ENCODE data around the gene GRIA2. TPM values are rescaled to one million over a fixed set of nuclear protein-coding genes. Genes with fewer than 3 reads are reported as not detected.
A peak's percentile ranks its signal among the peaks of the same experiment; 100 is the strongest.

The GRIA2 gene
- total and polyA plus RNA-seq, 7 donors: 0.09 to 3.0 (median 0.12) TPM; not detected in 3

DNA sequence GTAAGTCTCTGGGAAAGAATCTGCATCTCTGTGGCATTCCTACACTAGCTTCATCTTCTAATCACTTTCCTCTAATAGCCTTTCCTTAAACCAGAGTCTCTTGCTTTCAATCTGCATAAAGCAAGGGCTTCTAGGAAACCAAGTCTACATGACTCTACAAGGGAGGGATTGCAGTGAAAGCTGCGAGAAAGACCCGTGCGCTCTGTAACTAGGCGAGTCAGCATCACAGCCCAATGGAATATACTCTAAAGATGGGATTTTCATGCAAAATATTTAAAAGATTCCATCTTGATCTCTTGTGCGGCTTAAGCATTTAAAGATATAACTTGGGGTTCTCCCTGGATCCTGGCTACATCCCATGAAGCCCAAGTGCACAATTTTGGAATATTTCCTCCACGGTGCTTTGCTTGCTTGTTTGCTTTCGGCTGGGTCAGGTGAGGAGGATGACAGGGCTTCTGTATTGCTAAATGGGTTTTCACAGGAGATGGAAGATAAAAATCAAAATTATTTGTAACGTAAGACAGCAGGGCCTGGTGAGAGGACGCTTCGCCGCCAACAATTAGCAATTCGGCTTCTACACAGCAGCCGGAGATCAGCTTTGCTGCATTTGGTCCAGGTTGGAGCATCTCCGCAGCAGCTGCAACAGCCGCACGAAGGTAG is 687 bp upstream of the GRIA2 start:
- no peaks in the 10 kb centered on the region for H3K36me3 ChIP-seq (ENCODE audit: insufficient read depth in 1 of 2, low read depth in 1 of 2)
- no peak for ATAC-seq
- DNase-seq: no peak
- peaks cover 4 to 57% (median 16%) of the 10 kb centered on the region in 3 donors for H3K27me3 ChIP-seq (ENCODE audit: insufficient read depth in 3 of 3, low read length in 2 of 3)
- TF ChIP-seq, protein P1, sequence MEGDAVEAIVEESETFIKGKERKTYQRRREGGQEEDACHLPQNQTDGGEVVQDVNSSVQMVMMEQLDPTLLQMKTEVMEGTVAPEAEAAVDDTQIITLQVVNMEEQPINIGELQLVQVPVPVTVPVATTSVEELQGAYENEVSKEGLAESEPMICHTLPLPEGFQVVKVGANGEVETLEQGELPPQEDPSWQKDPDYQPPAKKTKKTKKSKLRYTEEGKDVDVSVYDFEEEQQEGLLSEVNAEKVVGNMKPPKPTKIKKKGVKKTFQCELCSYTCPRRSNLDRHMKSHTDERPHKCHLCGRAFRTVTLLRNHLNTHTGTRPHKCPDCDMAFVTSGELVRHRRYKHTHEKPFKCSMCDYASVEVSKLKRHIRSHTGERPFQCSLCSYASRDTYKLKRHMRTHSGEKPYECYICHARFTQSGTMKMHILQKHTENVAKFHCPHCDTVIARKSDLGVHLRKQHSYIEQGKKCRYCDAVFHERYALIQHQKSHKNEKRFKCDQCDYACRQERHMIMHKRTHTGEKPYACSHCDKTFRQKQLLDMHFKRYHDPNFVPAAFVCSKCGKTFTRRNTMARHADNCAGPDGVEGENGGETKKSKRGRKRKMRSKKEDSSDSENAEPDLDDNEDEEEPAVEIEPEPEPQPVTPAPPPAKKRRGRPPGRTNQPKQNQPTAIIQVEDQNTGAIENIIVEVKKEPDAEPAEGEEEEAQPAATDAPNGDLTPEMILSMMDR (IDR thresholded peaks at IDR 0.05): no peak
- intact Hi-C loops (cut with DNase I): loop anchor here in 1 of 2 donors (10.0 kb wide), 1 partner anchor 755 kb away; no protein-coding TSS in a partner anchor
- no peaks in the 10 kb centered on the region for H3K9me3 ChIP-seq
- no peak overlapping the region for H3K27ac ChIP-seq
- peaks cover 13% of the 10 kb centered on the region for H3K4me1 ChIP-seq
- WGBS, 3 donors: 12 to 17% (median 13%) methylated on average over 16 of the region's 16 CpGs
- peak overlapping the region; percentile 43 for H3K4me3 ChIP-seq

- WGBS, 3 donors: 6 to 8% (median 6%) methylated on average over 24 of the region's 24 CpGs
- Histone ChIP-seq H3K27ac (no peak overlapping the region), H3K9me3 (no peaks in the 10 kb centered on the region), H3K27me3 (ENCODE audit: insufficient read depth in 3 of 3, low read length in 2 of 3) (peaks cover 4 to 63% (median 16%) of the 10 kb centered on the region in 3 donors), H3K36me3 (ENCODE audit: insufficient read depth in 1 of 2, low read depth in 1 of 2) (no peaks in the 10 kb centered on the region), H3K4me1 (peaks cover 13% of the 10 kb centered on the region), H3K4me3 (no peak overlapping the region)
- TF ChIP-seq, protein P1 (IDR thresholded peaks at IDR 0.05): no peak
- ATAC-seq: no peak
- intact Hi-C loops (cut with DNase I): no loop called here
- no peak for DNase-seq
Observed at GRCh38 chr4:157221426-157221894, 932 bp downstream of the GRIA2 start.

DNA sequence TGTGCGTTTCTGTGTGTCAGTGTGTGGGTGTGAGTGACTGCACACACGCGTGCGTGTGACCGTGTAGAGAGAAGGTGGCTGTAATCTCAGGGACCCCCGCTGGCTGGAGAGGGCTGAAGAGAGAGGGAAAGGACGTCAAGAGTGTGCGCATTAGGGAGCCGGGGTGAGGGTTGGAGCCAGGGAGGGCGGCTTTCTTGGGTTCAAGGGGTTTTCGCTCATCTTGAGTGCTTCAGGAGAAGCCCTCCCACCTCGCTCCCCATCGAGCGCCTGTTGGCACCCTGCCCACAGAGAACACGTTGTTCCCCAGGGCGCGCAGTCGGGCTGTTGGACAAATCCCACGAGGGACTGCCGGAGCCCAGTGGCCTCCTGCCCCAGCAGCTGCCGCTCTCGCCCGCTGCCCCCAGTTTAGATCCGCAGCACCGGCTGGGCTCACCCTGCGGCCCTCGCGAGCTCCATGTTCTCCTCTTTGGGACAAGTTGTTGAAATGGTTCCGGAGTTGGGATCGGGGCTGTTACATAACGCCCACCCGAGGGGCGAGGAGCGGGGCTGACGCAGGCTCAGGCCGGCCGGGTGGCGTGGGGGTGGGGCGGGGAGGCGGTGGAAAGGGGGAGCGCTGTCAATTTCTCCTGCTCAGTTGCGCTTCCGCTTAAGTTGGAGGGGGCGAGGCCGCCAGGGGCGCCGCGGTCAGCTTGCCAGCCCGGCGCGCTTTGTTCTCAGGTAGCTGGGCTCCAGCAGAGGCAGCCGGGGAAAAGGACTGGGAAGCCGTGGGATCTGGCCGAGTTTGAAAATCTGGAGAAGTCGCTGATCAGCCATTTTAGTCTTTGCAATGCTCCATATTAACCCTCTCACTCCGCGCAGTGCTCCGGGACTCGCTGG is 1.6 kb downstream of the GRIA2 start:
- Histone ChIP-seq H3K36me3 (ENCODE audit: insufficient read depth in 1 of 2, low read depth in 1 of 2) (no peaks in the 10 kb centered on the region), H3K27me3 (ENCODE audit: insufficient read depth in 3 of 3, low read length in 2 of 3) (peaks cover 4 to 63% (median 16%) of the 10 kb centered on the region in 3 donors), H3K27ac (no peak overlapping the region), H3K4me1 (peaks cover 13% of the 10 kb centered on the region), H3K4me3 (peak overlapping the region; percentile 53), H3K9me3 (no peaks in the 10 kb centered on the region)
- TF ChIP-seq, protein P1 (IDR thresholded peaks at IDR 0.05): no peak
- whole genome bisulfite sequencing, 3 donors: 0 to 2% (median 2%) methylated on average over 50 to 59 of the region's 59 CpGs
- intact Hi-C loops (cut with DNase I): no loop called here
- peak in 1 of 2 donors; percentile 52 for DNase-seq
- ATAC-seq: peak in 3 of 4 donors; percentile 36 to 42 (median 41)

DNA sequence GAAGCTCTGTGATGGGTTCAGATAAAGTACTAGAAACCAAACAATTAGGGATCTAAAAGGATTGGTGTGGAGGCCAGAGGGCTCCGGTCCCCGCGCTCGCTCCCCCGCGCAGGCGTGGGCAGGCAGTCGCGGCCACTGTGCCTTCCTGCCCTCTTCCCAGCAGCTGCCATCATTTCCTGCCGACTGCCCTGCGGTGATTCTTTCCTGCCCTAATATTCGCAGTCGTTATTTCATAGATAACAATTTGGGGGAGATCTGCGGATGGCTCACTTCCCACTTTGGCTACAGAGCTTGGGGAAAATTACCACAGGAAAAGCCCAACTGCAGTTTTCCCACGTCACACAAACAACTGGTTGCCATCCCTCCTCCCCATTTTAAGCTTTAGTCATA is 2.2 kb downstream of the GRIA2 start:
- no peak overlapping the region for H3K27ac ChIP-seq
- no peaks in the 10 kb centered on the region for H3K9me3 ChIP-seq
- peaks cover 13% of the 10 kb centered on the region for H3K4me1 ChIP-seq
- peak overlapping the region; percentile 53 for H3K4me3 ChIP-seq
- intact Hi-C loops (cut with DNase I): no loop called here
- 4 to 6% (median 5%) methylated on average over 15 of the region's 15 CpGs for WGBS, 3 donors
- DNase-seq (no peak), ATAC-seq (peak in 1 of 4 donors; percentile 23)
- TF ChIP-seq, protein P1 (IDR thresholded peaks at IDR 0.05): no peak
- no peaks in the 10 kb centered on the region for H3K36me3 ChIP-seq (ENCODE audit: insufficient read depth in 1 of 2, low read depth in 1 of 2)
- H3K27me3 ChIP-seq (ENCODE audit: insufficient read depth in 3 of 3, low read length in 2 of 3): peaks cover 4 to 63% (median 16%) of the 10 kb centered on the region in 3 donors

Data from psoas muscle (tissue), 8 donors.